Fibroblast of lung (primary cell): ENCODE results near the gene FOXD4.
"Not testable (repeated sequence)": the region's sequence is repeated elsewhere in the genome, so short reads cannot be mapped to it uniquely, and the experiment has no call there.

Source experiments
- CTCF ChIP-seq, 2 donors: IDR thresholded peaks in 1 of 2; conservative IDR thresholded peaks in 1 of 2; 1 replicate in 1 of 2; 2 replicates in 1 of 2; pipeline ENCODE4 v1.5.1; 2011 to 2012; ENCODE audit warnings: low read length in 2 of 2, control low read depth in 1 of 2, inconsistent platforms in 1 of 2, low read depth in 1 of 2, mild to moderate bottlenecking in 1 of 2
- EZH2 ChIP-seq: IDR thresholded peaks from 2 replicates; pipeline ENCODE4 v1.5.1; 2012; ENCODE audit warnings: low read length, control low read depth, mild to moderate bottlenecking; ENCODE audit errors: missing control alignments

- TF ChIP-seq CTCF (conservative IDR thresholded peaks at IDR 0.05 in 1 of 2, IDR thresholded peaks at IDR 0.05 in 1 of 2; ENCODE audit: low read depth in 1 of 2, low read length in 2 of 2); EZH2: not testable (repeated sequence)
Measured at GRCh38 chr9:151173-151572, 33.0 kb upstream of the FOXD4 start.
